Activated naive CD8-positive, alpha-beta T cell treated with anti-CD3 and anti-CD28 coated beads, Interleukin-2, amount 50 U/mL, for 24 hours (primary cell): ENCODE data around the gene XAGE1A.
"Not testable (repeated sequence)": the region's sequence is repeated elsewhere in the genome, so short reads cannot be mapped to it uniquely, and the experiment has no call there.

Experiments
- ATAC-seq: fragments of 150-1000 bp; cut with Tn5 transposase; one replicate; pipeline ENCODE4 v1.10.0; 2021
- DNase-seq: peaks from one replicate; pipeline ENCODE4 v3.0.0; 2021
- H3K27ac Mint-ChIP-seq: one replicate; pipeline ENCODE4 v1.8.0; 2021; ENCODE audit warnings: mild to moderate bottlenecking, mixed read lengths
- H3K27me3 Mint-ChIP-seq: one replicate; pipeline ENCODE4 v1.8.0; 2021; ENCODE audit warnings: mixed read lengths
- H3K36me3 Mint-ChIP-seq: one replicate; pipeline ENCODE4 v1.8.0; 2021; ENCODE audit warnings: low read depth, mixed read lengths
- H3K4me1 Mint-ChIP-seq: one replicate; pipeline ENCODE4 v1.8.0; 2021; ENCODE audit warnings: mixed read lengths
- H3K4me3 Mint-ChIP-seq: one replicate; pipeline ENCODE4 v1.8.0; 2021; ENCODE audit warnings: mild to moderate bottlenecking, moderate library complexity, mixed read lengths
- H3K9me3 Mint-ChIP-seq: one replicate; pipeline ENCODE4 v1.8.0; 2021; ENCODE audit warnings: mixed read lengths

XAGE1A gene, protein sequence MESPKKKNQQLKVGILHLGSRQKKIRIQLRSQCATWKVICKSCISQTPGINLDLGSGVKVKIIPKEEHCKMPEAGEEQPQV

DNA sequence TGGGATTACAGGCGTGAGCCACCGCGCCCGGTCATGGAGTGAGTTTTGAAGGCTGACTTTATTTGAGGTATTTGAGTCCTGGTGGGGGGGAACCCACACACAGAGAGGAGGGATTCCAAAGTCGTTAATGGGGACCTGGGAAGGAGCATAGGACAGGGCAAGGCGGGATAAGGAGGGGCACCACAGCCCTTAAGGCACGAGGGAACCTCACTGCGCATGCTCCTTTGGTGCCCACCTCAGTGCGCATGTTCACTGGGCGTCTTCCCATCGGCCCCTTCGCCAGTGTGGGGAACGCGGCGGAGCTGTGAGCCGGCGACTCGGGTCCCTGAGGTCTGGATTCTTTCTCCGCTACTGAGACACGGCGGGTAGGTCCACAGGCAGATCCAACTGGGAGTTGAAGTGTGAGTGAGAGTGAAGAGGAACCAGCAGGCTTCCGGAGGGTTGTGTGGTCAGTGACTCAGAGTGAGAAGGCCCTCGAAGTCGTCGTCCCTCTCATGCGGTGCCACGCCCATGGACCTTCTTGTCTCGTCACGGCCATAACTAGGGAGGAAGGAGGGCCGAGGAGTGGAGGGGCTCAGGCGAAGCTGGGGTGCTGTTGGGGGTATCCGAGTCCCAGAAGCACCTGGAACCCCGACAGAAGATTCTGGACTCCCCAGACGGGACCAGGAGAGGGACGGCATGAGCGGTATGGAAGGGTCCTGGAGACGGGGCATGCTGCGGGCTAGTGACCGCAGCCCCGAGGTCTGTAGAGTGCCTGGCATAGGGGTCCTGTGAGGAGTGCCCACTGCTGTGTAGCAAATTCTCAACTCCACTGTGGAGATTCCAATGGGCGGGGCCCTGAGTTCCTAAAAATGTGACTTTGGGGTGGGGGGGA, at the start of gene XAGE1A:
TSS of gene XAGE1A (plus strand) at position 264 of the 874 bp plus-strand sequence. CDS start 1,554 bp downstream, outside the sequence.
- H3K36me3 Mint-ChIP-seq, ATAC-seq, DNase-seq, H3K4me3 Mint-ChIP-seq, H3K9me3 Mint-ChIP-seq, H3K27ac Mint-ChIP-seq, H3K27me3 Mint-ChIP-seq, H3K4me1 Mint-ChIP-seq: not testable (repeated sequence)

DNA sequence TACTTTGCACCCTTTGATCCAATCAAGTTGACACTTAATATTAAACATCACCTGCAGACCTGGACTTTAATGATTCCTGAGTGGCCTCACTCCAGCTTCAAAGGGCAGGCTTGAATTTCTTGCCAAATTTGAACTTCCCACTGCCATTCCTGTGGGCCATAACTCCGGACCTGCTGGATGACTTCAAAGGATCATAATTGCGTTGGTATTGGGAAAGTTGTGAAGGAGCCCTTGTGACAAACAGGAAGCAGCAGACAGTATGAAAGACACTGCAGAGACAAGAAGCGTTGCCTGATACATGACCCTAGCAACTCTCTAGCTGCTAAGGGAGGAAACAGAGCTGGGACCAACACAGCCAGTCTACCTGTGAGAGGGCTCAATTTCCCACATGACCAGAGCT, 43.6 kb upstream of the XAGE1A start:
- H3K27me3 Mint-ChIP-seq, H3K9me3 Mint-ChIP-seq, H3K4me1 Mint-ChIP-seq, H3K4me3 Mint-ChIP-seq, ATAC-seq, DNase-seq, H3K27ac Mint-ChIP-seq, H3K36me3 Mint-ChIP-seq: not testable (repeated sequence)

DNA sequence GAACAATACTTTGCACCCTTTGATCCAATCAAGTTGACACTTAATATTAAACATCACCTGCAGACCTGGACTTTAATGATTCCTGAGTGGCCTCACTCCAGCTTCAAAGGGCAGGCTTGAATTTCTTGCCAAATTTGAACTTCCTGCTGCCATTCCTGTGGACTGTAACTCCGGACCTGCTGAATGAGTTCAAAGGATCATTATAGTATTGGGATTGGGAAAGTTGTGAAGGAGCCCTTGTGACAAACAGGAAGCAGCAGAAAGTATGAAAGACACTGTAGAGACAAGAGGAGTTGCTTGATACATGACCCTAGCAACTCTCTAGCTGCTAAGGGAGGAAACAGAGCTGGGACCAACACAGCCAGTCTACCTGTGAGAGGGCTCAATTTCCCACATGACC, 24.3 kb upstream of the XAGE1A start:
- not testable (repeated sequence) for H3K27me3 Mint-ChIP-seq, H3K4me3 Mint-ChIP-seq

DNA sequence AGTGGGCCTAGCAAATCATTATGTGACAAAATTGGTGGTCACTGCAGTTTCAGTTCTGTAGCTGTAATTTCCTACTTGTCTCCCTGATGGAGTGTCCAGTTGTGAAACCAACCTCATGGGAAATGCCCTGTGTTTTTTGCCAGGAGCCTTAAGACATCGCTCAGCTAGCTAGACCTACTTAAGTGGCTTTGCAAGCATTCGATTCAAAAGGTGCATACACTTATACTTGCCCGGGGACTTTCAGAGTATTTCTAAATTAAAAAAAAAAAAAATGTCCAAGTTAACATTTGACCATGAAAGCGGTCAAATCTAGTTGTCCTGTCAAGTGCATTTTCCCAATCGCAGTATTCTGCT, 788 bp downstream of the XAGE1A start:
- not testable (repeated sequence) for H3K9me3 Mint-ChIP-seq, H3K27ac Mint-ChIP-seq, H3K27me3 Mint-ChIP-seq, H3K36me3 Mint-ChIP-seq, H3K4me1 Mint-ChIP-seq, ATAC-seq, DNase-seq, H3K4me3 Mint-ChIP-seq

More for the DNA sequence above, 24.3 kb upstream of the XAGE1A start:
- H3K4me1 Mint-ChIP-seq, H3K36me3 Mint-ChIP-seq, DNase-seq, H3K9me3 Mint-ChIP-seq, H3K27ac Mint-ChIP-seq, ATAC-seq: not testable (repeated sequence)

DNA sequence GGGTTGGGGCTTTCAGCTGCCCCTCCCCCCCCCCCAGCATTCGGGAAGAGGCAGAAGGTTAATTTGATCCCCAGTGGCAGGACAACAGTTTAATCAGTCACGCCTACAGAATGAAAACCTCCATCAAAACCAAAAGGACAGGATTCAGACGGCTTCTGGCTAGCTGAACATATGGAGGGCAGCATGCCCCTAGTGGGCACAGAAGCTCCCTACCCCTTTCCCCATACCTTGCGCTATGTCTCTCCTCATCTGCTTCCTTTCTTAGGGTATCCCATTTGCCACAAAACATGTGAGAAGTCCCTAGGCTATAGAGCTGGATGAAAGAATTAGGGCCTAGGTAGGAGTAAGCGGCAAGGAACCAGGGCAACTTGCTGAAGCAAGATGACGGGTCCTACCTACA, 5.8 kb downstream of the XAGE1A start:
- not testable (repeated sequence) for ATAC-seq, H3K4me1 Mint-ChIP-seq, DNase-seq

DNA sequence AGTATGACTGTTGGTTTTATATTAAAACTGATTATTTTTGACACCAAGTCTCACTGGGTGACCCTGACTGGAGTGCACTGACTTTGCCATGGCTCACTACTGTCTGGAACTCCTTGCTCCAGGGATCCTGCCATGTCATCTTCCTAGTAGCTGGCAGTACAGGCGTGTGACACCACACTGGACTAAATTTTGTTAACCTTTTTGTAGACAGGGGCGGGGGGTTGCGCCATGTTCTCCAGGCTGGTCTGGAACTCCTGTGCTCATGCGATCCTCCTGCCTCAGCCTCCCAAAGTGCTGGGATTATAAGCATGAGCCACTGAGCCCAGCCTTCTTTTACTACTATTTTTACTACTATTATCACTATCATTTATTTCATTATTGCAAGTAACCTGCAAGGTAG, 8.9 kb downstream of the XAGE1A start:
- DNase-seq (no peak), ATAC-seq (no peak)
- Mint-ChIP-seq H3K36me3 (no peaks in the 10 kb centered on the region), H3K4me1 (no peaks in the 10 kb centered on the region), H3K4me3 (no peak overlapping the region), H3K27ac (no peak overlapping the region), H3K27me3 (peaks cover 5% of the 10 kb centered on the region), H3K9me3 (no peaks in the 10 kb centered on the region)

More for the DNA sequence above, 5.8 kb downstream of the XAGE1A start:
- H3K36me3 Mint-ChIP-seq, H3K27me3 Mint-ChIP-seq, H3K27ac Mint-ChIP-seq, H3K9me3 Mint-ChIP-seq, H3K4me3 Mint-ChIP-seq: not testable (repeated sequence)

DNA sequence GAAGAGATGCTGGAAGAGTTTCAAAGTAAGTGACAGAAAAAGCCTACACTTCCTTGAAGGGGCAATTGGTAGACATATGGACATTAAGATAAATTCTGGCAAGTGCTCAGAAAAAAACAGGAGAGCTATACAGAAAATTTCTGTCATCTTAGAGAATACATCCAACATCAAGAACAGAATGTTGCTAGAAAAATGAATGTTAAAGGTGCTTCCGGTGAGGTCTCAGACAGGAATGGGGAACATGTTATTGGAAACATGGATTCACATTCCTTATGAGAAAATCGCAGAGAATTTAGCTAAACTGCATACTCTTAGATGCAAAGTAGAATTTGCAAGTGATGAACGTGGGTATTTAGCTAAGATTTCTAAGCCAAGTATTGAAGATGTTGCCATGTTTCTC, 11.7 kb downstream of the XAGE1A start:
- H3K4me1 Mint-ChIP-seq = no peaks in the 10 kb centered on the region
- no peaks in the 10 kb centered on the region for H3K36me3 Mint-ChIP-seq
- H3K27ac Mint-ChIP-seq = no peak overlapping the region
- H3K9me3 Mint-ChIP-seq = no peaks in the 10 kb centered on the region
- DNase-seq (no peak), ATAC-seq (no peak)
- no peak overlapping the region for H3K4me3 Mint-ChIP-seq
- peaks cover 5% of the 10 kb centered on the region for H3K27me3 Mint-ChIP-seq

DNA sequence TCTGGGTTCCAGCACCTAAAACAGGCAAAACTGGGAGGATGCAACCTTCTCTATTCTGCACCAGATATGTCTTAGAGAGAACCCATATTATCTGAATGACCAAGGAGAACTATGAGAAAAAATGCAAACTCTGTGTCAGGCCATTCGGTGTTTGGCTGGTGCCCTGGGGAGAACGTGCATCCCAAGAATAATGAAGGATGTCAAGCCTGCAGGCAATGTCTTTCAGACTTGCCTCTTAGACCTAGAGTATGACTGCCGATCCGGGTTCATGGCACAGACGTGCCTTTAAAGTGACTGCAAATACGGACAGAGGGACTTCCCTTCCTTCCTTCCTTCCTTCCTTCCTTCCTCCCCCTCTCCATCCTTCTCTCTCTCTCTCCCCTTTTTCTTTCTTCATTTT, 14.3 kb downstream of the XAGE1A start:
- H3K4me3 Mint-ChIP-seq = no peak overlapping the region
- H3K27ac Mint-ChIP-seq = no peak overlapping the region
- DNase-seq (no peak), ATAC-seq (no peak)
- H3K9me3 Mint-ChIP-seq = no peaks in the 10 kb centered on the region
- no peaks in the 10 kb centered on the region for H3K36me3 Mint-ChIP-seq
- no peaks in the 10 kb centered on the region for H3K4me1 Mint-ChIP-seq
- peaks cover 5% of the 10 kb centered on the region for H3K27me3 Mint-ChIP-seq

DNA sequence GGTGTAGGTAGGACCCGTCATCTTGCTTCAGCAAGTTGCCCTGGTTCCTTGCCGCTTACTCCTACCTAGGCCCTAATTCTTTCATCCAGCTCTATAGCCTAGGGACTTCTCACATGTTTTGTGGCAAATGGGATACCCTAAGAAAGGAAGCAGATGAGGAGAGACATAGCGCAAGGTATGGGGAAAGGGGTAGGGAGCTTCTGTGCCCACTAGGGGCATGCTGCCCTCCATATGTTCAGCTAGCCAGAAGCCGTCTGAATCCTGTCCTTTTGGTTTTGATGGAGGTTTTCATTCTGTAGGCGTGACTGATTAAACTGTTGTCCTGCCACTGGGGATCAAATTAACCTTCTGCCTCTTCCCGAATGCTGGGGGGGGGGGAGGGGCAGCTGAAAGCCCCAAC, 15.5 kb downstream of the XAGE1A start:
- not testable (repeated sequence) for H3K4me3 Mint-ChIP-seq, H3K4me1 Mint-ChIP-seq, H3K9me3 Mint-ChIP-seq, H3K36me3 Mint-ChIP-seq, H3K27me3 Mint-ChIP-seq, H3K27ac Mint-ChIP-seq, ATAC-seq, DNase-seq

DNA sequence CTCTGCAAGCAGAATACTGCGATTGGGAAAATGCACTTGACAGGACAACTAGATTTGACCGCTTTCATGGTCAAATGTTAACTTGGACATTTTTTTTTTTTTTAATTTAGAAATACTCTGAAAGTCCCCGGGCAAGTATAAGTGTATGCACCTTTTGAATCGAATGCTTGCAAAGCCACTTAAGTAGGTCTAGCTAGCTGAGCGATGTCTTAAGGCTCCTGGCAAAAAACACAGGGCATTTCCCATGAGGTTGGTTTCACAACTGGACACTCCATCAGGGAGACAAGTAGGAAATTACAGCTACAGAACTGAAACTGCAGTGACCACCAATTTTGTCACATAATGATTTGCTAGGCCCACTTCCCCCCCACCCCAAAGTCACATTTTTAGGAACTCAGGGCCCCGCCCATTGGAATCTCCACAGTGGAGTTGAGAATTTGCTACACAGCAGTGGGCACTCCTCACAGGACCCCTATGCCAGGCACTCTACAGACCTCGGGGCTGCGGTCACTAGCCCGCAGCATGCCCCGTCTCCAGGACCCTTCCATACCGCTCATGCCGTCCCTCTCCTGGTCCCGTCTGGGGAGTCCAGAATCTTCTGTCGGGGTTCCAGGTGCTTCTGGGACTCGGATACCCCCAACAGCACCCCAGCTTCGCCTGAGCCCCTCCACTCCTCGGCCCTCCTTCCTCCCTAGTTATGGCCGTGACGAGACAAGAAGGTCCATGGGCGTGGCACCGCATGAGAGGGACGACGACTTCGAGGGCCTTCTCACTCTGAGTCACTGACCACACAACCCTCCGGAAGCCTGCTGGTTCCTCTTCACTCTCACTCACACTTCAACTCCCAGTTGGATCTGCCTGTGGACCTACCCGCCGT, 20.7 kb downstream of the XAGE1A start:
- H3K4me1 Mint-ChIP-seq, H3K9me3 Mint-ChIP-seq, H3K27ac Mint-ChIP-seq, H3K27me3 Mint-ChIP-seq, ATAC-seq, H3K4me3 Mint-ChIP-seq, DNase-seq, H3K36me3 Mint-ChIP-seq: not testable (repeated sequence)

DNA sequence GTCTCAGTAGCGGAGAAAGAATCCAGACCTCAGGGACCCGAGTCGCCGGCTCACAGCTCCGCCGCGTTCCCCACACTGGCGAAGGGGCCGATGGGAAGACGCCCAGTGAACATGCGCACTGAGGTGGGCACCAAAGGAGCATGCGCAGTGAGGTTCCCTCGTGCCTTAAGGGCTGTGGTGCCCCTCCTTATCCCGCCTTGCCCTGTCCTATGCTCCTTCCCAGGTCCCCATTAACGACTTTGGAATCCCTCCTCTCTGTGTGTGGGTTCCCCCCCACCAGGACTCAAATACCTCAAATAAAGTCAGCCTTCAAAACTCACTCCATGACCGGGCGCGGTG, 21.3 kb downstream of the XAGE1A start, which contains the start of gene XAGE1B:
TSS of gene XAGE1B (minus strand) at position 77 of the 339 bp plus-strand sequence. CDS start 1,536 bp downstream, outside the sequence.
- H3K27me3 Mint-ChIP-seq, ATAC-seq, DNase-seq, H3K4me1 Mint-ChIP-seq, H3K27ac Mint-ChIP-seq, H3K36me3 Mint-ChIP-seq, H3K4me3 Mint-ChIP-seq, H3K9me3 Mint-ChIP-seq: not testable (repeated sequence)

DNA sequence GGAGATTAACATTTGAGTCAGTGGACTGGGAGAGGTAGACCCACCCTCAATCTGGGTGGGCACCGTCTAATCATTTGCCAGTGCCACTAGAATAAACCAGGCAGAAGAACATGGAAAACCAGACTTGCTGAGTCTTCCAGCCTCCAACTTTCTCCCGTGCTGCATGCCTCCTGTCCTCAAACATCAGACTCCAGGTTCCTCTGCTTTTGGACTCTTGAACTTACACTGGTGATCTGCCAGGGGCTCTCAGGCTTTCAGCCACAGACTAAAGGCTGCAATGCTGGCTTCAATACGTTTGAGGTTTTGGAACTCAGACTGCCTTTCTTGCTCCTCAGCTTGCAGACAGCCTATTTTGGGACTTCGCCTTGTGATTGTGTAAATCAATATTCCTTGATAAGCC, 45.4 kb downstream of the XAGE1A start:
- not testable (repeated sequence) for DNase-seq, H3K4me3 Mint-ChIP-seq, H3K27ac Mint-ChIP-seq, H3K36me3 Mint-ChIP-seq, ATAC-seq, H3K9me3 Mint-ChIP-seq, H3K4me1 Mint-ChIP-seq, H3K27me3 Mint-ChIP-seq

DNA sequence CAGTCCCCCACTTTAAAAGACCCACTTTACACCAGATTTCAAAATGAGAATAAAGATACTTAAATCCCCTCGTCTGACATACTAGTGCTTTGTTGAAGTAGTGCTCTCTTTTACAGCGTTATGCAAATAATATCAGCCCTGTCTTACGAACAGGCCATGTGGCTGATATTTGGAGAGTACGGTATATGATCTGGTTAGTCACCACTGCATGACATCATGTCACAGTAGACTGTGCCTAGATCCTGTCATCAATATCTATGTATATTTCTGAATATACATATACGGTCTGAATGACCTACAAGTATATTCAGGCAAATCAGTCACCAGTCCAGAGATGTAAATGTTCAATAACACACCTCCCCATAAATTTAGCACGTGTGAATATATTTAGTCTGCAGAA, 46.7 kb downstream of the XAGE1A start:
- H3K4me1 Mint-ChIP-seq = no peaks in the 10 kb centered on the region
- H3K36me3 Mint-ChIP-seq = no peaks in the 10 kb centered on the region
- no peaks in the 10 kb centered on the region for H3K27me3 Mint-ChIP-seq
- no peaks in the 10 kb centered on the region for H3K9me3 Mint-ChIP-seq
- no peak overlapping the region for H3K4me3 Mint-ChIP-seq
- ATAC-seq (no peak), DNase-seq (no peak)
- no peak overlapping the region for H3K27ac Mint-ChIP-seq

DNA sequence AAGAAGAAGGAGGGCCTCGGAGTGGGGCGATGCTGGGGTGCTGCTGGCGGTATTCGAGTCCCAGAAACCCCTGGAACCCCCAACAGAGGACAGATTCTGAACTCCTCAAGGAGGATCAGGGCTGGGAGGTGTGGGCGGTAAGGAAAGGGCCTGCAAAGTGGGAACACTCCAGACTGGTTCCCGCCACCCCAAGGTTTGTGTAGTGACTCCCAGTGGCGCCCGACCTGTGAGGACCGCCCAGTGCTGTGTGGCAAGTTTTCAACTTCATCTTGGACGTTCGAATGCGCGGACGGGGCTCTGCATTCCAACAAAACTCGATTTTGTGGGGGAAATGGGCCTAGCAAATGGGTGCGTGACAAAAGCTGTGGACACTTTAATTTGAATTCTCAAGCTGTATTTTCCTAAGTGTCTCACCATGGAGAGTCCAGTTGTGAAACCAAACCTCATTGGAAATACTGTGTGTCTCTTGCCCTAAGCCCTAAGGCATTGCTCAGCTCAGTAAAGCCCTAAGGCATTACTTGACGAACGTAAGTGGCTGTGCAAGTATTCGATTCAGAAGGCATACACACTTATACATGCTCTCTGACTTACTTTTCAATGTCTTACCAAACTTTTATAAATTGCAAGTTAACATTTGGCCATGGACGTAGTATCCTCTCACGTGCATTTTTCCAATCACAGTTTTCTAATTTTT, 48.7 kb downstream of the XAGE1A start:
- ATAC-seq = no peak
- DNase-seq = no peak
- no peaks in the 10 kb centered on the region for H3K36me3 Mint-ChIP-seq
- H3K27ac Mint-ChIP-seq = no peak overlapping the region
- no peaks in the 10 kb centered on the region for H3K27me3 Mint-ChIP-seq
- no peak overlapping the region for H3K4me3 Mint-ChIP-seq
- H3K4me1 Mint-ChIP-seq = no peaks in the 10 kb centered on the region
- no peaks in the 10 kb centered on the region for H3K9me3 Mint-ChIP-seq
